BLaER1 (cell line): ENCODE measurements around the gene PIGV.
A peak's percentile ranks its signal among the peaks of the same experiment; 100 is the strongest.

ENCODE experiments used
- H3K27ac ChIP-seq: shearing (Covaris generic); formaldehyde crosslinking; 2 replicates; pipeline ENCODE4 v1.8.1; 2022
- H3K27me3 ChIP-seq: shearing (Covaris generic); formaldehyde crosslinking; 2 replicates; pipeline ENCODE4 v1.8.1; 2022
- H3K36me3 ChIP-seq: shearing (Covaris generic); formaldehyde crosslinking; 2 replicates; pipeline ENCODE4 v1.8.1; 2022
- H3K4me1 ChIP-seq: shearing (Covaris generic); formaldehyde crosslinking; 2 replicates; pipeline ENCODE4 v1.8.1; 2022
- H3K4me2 ChIP-seq: shearing (Covaris generic); formaldehyde crosslinking; 2 replicates; pipeline ENCODE4 v1.8.1; 2022
- H3K4me3 ChIP-seq: shearing (Covaris generic); formaldehyde crosslinking; 2 replicates; pipeline ENCODE4 v1.8.1; 2022
- H3K9ac ChIP-seq: shearing (Covaris generic); formaldehyde crosslinking; 2 replicates; pipeline ENCODE4 v1.8.1; 2022
- H3K9me3 ChIP-seq: shearing (Covaris generic); formaldehyde crosslinking; 2 replicates; pipeline ENCODE4 v1.8.1; 2022
- H4K20me1 ChIP-seq: shearing (Covaris generic); formaldehyde crosslinking; 2 replicates; pipeline ENCODE4 v1.8.1; 2022
- Cebpa-rat ChIP-seq: shearing (Covaris generic); IDR thresholded peaks from 2 replicates; pipeline ENCODE4 v1.8.1; 2022

The PIGV gene

DNA sequence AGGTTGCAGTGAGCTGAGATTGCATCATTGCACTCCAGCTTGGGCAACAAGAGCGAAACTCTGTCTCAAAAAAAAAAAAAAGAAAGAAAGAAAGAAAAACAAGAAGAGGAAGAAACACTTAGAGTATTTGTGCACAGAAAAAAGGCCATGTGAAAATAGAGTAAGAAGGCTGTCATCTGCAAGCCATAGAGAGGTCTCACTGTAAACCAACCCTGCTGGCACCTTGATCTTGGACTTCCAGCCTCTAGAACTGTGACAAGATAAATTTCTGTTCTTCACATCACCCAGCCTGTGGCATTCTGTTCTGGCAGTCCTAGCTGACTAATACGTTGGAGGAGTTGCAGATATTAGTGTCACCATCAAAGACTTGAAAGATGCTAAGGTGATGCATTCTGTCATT lies 26.6 kb downstream of the PIGV start:
- TF ChIP-seq Cebpa-rat = no peak

DNA sequence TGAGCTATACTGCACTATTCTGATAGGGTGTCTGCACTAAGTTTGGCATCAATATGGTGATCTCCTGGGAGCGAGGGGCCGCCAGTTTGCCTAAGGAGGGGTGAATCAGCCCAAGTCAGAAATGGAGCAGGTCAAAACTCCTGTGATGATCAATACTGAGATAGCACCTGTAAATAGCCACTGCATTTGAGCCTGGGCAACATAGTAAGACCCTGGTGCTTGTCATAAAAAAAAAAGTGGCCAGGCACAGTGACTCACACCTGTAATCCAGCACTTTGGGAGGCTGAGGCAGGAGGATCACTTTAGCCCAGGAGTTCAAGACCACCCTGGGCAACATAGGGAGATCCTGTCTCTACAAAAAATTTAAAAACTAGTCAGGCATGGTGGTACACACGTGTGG lies 27.1 kb downstream of the PIGV start:
- Histone ChIP-seq H3K27me3 (no peaks in the 10 kb centered on the region), H3K9ac (no peak overlapping the region), H3K9me3 (no peaks in the 10 kb centered on the region; the same call in 1 of the 2 replicates), H4K20me1 (no peaks in the 10 kb centered on the region), H3K4me1 (no peaks in the 10 kb centered on the region), H3K4me2 (no peak overlapping the region), H3K36me3 (no peaks in the 10 kb centered on the region), H3K4me3 (no peak overlapping the region), H3K27ac (no peak overlapping the region)
- TF ChIP-seq Cebpa-rat = no peak

More for the DNA sequence above, 26.6 kb downstream of the PIGV start:
- no peak overlapping the region for H3K9ac ChIP-seq
- H3K9me3 ChIP-seq = no peaks in the 10 kb centered on the region; the same call in 1 of the 2 replicates
- no peaks in the 10 kb centered on the region for H3K27me3 ChIP-seq
- H3K27ac ChIP-seq = no peak overlapping the region
- no peaks in the 10 kb centered on the region for H4K20me1 ChIP-seq
- no peaks in the 10 kb centered on the region for H3K36me3 ChIP-seq
- no peak overlapping the region for H3K4me3 ChIP-seq
- no peak overlapping the region for H3K4me2 ChIP-seq
- no peaks in the 10 kb centered on the region for H3K4me1 ChIP-seq

DNA sequence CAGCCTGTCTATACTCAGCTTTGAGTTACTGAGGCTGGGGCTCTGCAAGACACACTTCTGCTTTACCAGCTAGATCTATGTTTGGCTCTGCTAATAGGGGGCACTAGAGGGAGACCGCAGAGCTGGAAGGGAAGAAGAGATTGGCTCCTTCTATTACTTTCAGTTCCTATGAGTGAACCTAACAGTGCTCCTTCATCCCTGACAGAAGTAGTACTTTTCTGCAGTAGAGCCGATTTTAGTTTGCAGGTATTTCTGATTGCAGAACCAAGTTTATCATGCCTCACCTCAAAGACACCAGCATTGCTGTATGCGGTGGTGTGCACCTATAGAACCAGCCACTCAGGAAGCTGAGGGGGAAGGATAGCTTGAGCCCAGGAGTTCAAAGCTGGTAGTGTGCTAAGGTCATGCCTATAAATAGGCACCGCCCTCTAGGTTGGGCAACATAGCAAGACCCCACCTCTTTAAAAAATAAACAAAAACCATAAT lies 33.1 kb downstream of the PIGV start:
- Histone ChIP-seq H3K4me1 (peaks cover 7% of the 10 kb centered on the region), H3K4me3 (no peak overlapping the region), H3K27me3 (no peaks in the 10 kb centered on the region), H3K9ac (no peak overlapping the region), H3K36me3 (no peaks in the 10 kb centered on the region), H3K9me3 (no peaks in the 10 kb centered on the region; the same call in 1 of the 2 replicates), H4K20me1 (no peaks in the 10 kb centered on the region), H3K4me2 (no peak overlapping the region), H3K27ac (no peak overlapping the region)
- no peak for TF ChIP-seq Cebpa-rat

GRCh38 chr1:26822737-26823395 lies 35.1 kb downstream of the PIGV start:
- no peaks in the 10 kb centered on the region for H3K9me3 ChIP-seq

GRCh38 chr1:26824731-26825130 lies 37.0 kb downstream of the PIGV start:
- Histone ChIP-seq H4K20me1 (peaks cover 22% of the 10 kb centered on the region; the same call in 1 of the 2 replicates), H3K36me3 (peaks cover 6% of the 10 kb centered on the region), H3K4me3 (no peak overlapping the region), H3K27me3 (no peaks in the 10 kb centered on the region), H3K9ac (no peak overlapping the region), H3K4me2 (no peak overlapping the region), H3K4me1 (peaks cover 36% of the 10 kb centered on the region), H3K9me3 (no peaks in the 10 kb centered on the region), H3K27ac (no peak overlapping the region)
- no peak for TF ChIP-seq Cebpa-rat

More at GRCh38 chr1:26822737-26823395, 35.1 kb downstream of the PIGV start:
- no peaks in the 10 kb centered on the region for H3K36me3 ChIP-seq
- no peak overlapping the region for H3K4me2 ChIP-seq
- TF ChIP-seq Cebpa-rat = no peak
- H3K27ac ChIP-seq = no peak overlapping the region
- H4K20me1 ChIP-seq = peaks cover 6% of the 10 kb centered on the region; the same call in 1 of the 2 replicates
- no peaks in the 10 kb centered on the region for H3K27me3 ChIP-seq
- H3K4me1 ChIP-seq = peaks cover 18% of the 10 kb centered on the region
- no peak overlapping the region for H3K9ac ChIP-seq
- no peak overlapping the region for H3K4me3 ChIP-seq

DNA sequence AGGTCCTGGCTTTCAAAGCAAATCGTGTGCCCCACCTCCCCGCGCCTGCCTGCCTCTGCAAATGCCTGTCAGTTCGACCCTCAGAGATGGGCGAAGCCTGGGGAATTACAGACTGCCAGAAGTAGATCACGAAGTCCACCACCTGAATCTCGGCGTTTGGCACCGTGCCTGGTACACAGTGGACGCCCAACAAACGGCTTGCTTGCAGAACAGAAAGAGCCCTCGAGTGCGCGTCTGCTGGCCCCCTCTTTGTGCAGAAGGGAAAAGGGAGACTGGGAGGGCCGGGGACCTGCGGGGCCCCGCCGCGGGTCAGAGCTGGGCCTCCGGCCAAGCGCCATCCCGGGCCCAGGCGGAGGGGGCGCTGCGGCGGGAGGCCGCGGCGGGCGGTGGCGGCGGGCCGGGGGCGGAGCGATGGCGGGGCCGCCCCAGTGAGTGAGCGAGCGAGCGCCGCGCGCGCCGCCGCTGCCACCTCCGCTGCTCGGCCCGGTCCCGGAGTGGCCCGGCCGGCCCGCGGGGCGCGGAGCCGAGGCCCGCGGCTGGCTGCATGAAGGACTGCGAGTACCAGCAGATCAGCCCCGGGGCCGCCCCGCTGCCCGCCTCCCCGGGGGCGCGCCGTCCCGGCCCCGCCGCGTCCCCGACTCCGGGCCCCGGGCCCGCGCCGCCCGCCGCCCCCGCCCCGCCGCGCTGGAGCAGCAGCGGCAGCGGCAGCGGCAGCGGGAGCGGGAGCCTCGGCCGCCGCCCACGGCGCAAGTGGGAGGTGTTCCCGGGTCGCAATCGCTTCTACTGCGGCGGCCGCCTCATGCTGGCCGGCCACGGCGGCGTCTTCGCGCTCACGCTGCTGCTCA lies 38.7 kb downstream of the PIGV start, which contains the start of gene ZDHHC18:
Gene ZDHHC18, plus strand, starts transcription at position 428 of the 845 bp plus-strand sequence. Its CDS starts 117 bp downstream, at position 545.
- H3K36me3 ChIP-seq = peaks cover 23% of the 10 kb centered on the region
- H3K4me1 ChIP-seq = peaks cover 47% of the 10 kb centered on the region
- no peak for TF ChIP-seq Cebpa-rat
- peak within 1 kb of the TSS; percentile 84 for H3K4me3 ChIP-seq
- H3K9ac ChIP-seq = peak within 1 kb of the TSS; percentile 83
- H4K20me1 ChIP-seq = peaks cover 40% of the 10 kb centered on the region
- H3K27ac ChIP-seq = peak within 1 kb of the TSS; percentile 83
- H3K4me2 ChIP-seq = peak within 1 kb of the TSS; percentile 97
- H3K27me3 ChIP-seq = no peaks in the 10 kb centered on the region
- no peaks in the 10 kb centered on the region for H3K9me3 ChIP-seq

GRCh38 chr1:26827106-26827604 lies 39.4 kb downstream of the PIGV start:
- H3K4me2 ChIP-seq = peak overlapping the region; percentile 97
- H3K4me3 ChIP-seq = peak overlapping the region; percentile 84
- no peak for TF ChIP-seq Cebpa-rat
- peak overlapping the region; percentile 83 for H3K9ac ChIP-seq
- peak overlapping the region; percentile 83 for H3K27ac ChIP-seq
- H3K36me3 ChIP-seq = peaks cover 29% of the 10 kb centered on the region
- H3K27me3 ChIP-seq = no peaks in the 10 kb centered on the region
- H3K4me1 ChIP-seq = peaks cover 53% of the 10 kb centered on the region
- no peaks in the 10 kb centered on the region for H3K9me3 ChIP-seq
- H4K20me1 ChIP-seq = peaks cover 46% of the 10 kb centered on the region

DNA sequence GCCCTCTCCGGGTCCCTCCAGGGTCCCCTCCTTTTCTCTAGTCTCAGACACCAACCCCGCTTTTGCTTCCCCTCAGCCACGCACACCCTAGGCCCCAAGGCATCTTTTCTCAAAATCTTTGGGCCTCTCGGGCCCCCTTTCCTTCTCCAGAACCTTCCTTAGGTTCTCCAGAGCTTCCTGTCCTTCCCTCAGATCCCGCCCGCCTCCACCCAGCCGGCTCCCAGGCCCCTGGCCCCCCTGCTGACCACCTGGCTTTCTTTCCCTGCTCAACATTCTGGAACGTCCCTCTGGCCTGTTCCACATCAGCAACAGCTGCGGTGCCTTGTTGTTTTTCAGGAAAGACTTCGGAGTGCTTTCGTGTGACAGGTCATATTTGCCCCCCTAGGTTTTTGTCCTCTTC lies 39.9 kb downstream of the PIGV start:
- Histone ChIP-seq H3K9ac (peak overlapping the region; percentile 83), H3K36me3 (peaks cover 34% of the 10 kb centered on the region), H3K27me3 (no peaks in the 10 kb centered on the region), H4K20me1 (peaks cover 52% of the 10 kb centered on the region), H3K27ac (peak overlapping the region; percentile 83), H3K4me2 (peak overlapping the region; percentile 97), H3K9me3 (no peaks in the 10 kb centered on the region), H3K4me3 (peak overlapping the region; percentile 84), H3K4me1 (peaks cover 58% of the 10 kb centered on the region)
- no peak for TF ChIP-seq Cebpa-rat

DNA sequence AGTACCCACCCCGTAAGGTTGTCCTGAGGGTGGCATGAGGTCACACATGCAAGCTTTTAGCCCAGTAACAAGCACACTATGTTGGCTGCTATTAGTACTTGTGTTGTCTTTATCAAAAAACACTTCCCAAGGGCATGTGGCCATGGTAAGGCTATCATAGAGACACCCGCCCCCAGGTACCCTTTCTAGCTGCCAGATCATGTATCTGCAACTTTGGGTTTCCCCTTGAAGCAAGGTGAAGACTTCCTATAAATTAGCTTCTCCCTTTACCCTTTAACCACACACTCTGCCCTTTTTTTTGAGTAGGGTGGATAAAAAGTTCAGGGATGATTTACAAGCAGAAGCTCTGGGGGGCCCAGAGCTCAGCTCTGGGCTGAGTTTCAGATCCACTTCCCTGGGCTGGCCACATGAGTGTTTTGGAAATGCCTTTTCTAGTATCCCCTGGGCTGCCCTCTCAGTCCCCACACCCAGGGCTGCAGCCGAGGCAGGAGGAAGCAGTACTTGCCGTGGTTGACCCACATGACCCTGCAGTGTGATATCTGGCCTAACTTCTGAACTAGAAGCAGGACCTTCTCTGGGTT lies 40.8 kb downstream of the PIGV start:
- H4K20me1 ChIP-seq = peaks cover 59% of the 10 kb centered on the region
- peak overlapping the region; percentile 33 for H3K9ac ChIP-seq
- H3K9me3 ChIP-seq = no peaks in the 10 kb centered on the region
- H3K27me3 ChIP-seq = no peaks in the 10 kb centered on the region
- H3K27ac ChIP-seq = 0 out of 2 replicates have a peak overlapping the region, but pooled peaks have one; percentile 18
- no peak for TF ChIP-seq Cebpa-rat
- no peak overlapping the region for H3K4me3 ChIP-seq
- peak overlapping the region; percentile 97 for H3K4me2 ChIP-seq
- H3K4me1 ChIP-seq = peaks cover 67% of the 10 kb centered on the region
- H3K36me3 ChIP-seq = peaks cover 42% of the 10 kb centered on the region
